Measurements from ENCODE around the gene SLC45A2.
"Not testable (repeated sequence)": the region's sequence is repeated elsewhere in the genome, so short reads cannot be mapped to it uniquely, and the experiment has no call there.

Gene SLC45A2

DNA sequence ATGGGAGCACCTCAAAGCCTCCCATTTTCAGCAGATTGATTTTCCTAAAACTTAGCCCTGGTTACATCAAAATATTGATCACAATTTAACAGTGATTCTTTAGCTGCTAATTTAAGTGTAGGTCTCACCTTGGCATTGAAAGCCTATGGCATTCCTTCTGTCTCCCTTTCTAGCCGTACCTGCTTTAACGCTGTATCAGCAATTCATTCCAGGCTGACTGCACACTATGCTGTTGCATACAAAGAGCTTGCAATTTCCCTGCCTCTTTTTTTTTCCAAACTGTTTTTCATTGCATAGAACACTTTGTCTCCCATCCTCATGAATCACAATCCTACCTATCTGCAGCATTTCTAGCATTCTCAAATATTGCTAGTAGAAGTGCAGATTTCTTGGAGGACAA is 32.3 kb upstream of the SLC45A2 start:
- H3K27me3 ChIP-seq (ENCODE audit: control insufficient read depth, insufficient read depth, low read length): no peaks in the 10 kb centered on the region
- H3K9me3 ChIP-seq (ENCODE audit: control insufficient read depth, low read depth, low read length): no peaks in the 10 kb centered on the region
- H3K4me3 ChIP-seq (ENCODE audit: low read length): no peak overlapping the region
- no peaks in the 10 kb centered on the region for H3K36me3 ChIP-seq (ENCODE audit: control insufficient read depth, low read depth, low read length)
- no peaks in the 10 kb centered on the region for H3K4me1 ChIP-seq (ENCODE audit: control insufficient read depth, low read depth, low read length)
- no peak overlapping the region for H3K9ac ChIP-seq (ENCODE audit: low read length)
- no peak overlapping the region for H3K27ac ChIP-seq (ENCODE audit: low read length)

GRCh38 chr5:34016222-34016621 is 31.7 kb upstream of the SLC45A2 start:
- no peak overlapping the region for H3K9ac ChIP-seq (ENCODE audit: low read length)
- no peak overlapping the region for H3K27ac ChIP-seq (ENCODE audit: low read length)
- no peak overlapping the region for H3K4me3 ChIP-seq (ENCODE audit: low read length)
- no peaks in the 10 kb centered on the region for H3K4me1 ChIP-seq (ENCODE audit: control insufficient read depth, low read depth, low read length)
- no peaks in the 10 kb centered on the region for H3K27me3 ChIP-seq (ENCODE audit: control insufficient read depth, insufficient read depth, low read length)
- H3K9me3 ChIP-seq (ENCODE audit: control insufficient read depth, low read depth, low read length): no peaks in the 10 kb centered on the region
- H3K36me3 ChIP-seq (ENCODE audit: control insufficient read depth, low read depth, low read length): no peaks in the 10 kb centered on the region

GRCh38 chr5:34015120-34015822 is 30.8 kb upstream of the SLC45A2 start:
- Histone ChIP-seq H3K27ac (ENCODE audit: low read length) (no peak overlapping the region), H3K9me3 (ENCODE audit: control insufficient read depth, low read depth, low read length) (no peaks in the 10 kb centered on the region), H3K9ac (ENCODE audit: low read length) (no peak overlapping the region), H3K36me3 (ENCODE audit: control insufficient read depth, low read depth, low read length) (no peaks in the 10 kb centered on the region), H3K4me1 (ENCODE audit: control insufficient read depth, low read depth, low read length) (no peaks in the 10 kb centered on the region), H3K4me3 (ENCODE audit: low read length) (no peak overlapping the region), H3K27me3 (ENCODE audit: control insufficient read depth, insufficient read depth, low read length) (no peaks in the 10 kb centered on the region)

- no peak overlapping the region for H3K9ac ChIP-seq (ENCODE audit: low read length)
- H3K9me3 ChIP-seq (ENCODE audit: control insufficient read depth, low read depth, low read length): no peaks in the 10 kb centered on the region
- H3K27ac ChIP-seq (ENCODE audit: low read length): no peak overlapping the region
- no peaks in the 10 kb centered on the region for H3K4me1 ChIP-seq (ENCODE audit: control insufficient read depth, low read depth, low read length)
- no peak overlapping the region for H3K4me3 ChIP-seq (ENCODE audit: low read length)
- H3K27me3 ChIP-seq (ENCODE audit: control insufficient read depth, insufficient read depth, low read length): no peaks in the 10 kb centered on the region
- no peaks in the 10 kb centered on the region for H3K36me3 ChIP-seq (ENCODE audit: control insufficient read depth, low read depth, low read length)
Measured at GRCh38 chr5:34014626-34015025, 30.1 kb upstream of the SLC45A2 start.

DNA sequence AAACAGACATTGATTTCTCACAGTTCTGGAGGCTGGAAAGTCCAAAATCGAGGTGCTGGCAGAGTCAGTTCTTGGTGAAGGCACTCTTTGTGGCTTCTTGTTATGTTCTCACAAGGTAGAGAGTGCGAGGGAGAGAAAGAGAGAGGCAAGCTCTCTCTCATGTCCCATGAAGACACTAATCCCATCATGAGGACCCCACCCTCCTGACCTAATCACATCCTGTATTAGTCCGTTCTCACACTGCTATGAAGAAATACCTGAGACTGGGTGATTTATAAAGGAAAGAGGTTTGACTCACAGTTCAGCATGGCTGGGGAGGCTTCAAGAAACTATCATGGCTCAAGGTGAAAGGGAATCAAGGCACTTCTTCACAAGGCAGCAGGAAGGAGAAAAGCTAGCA is 29.1 kb upstream of the SLC45A2 start:
- Histone ChIP-seq H3K27ac (ENCODE audit: low read length) (no peak overlapping the region), H3K9ac (ENCODE audit: low read length) (no peak overlapping the region), H3K36me3 (ENCODE audit: control insufficient read depth, low read depth, low read length) (no peaks in the 10 kb centered on the region), H3K9me3 (ENCODE audit: control insufficient read depth, low read depth, low read length) (no peaks in the 10 kb centered on the region), H3K27me3 (ENCODE audit: control insufficient read depth, insufficient read depth, low read length) (no peaks in the 10 kb centered on the region), H3K4me3 (ENCODE audit: low read length) (no peak overlapping the region), H3K4me1 (ENCODE audit: control insufficient read depth, low read depth, low read length) (peaks cover 6% of the 10 kb centered on the region)

GRCh38 chr5:34012791-34013190 is 28.3 kb upstream of the SLC45A2 start:
- no peak overlapping the region for H3K4me3 ChIP-seq (ENCODE audit: low read length)
- no peaks in the 10 kb centered on the region for H3K36me3 ChIP-seq (ENCODE audit: control insufficient read depth, low read depth, low read length)
- no peak overlapping the region for H3K9ac ChIP-seq (ENCODE audit: low read length)
- H3K27me3 ChIP-seq (ENCODE audit: control insufficient read depth, insufficient read depth, low read length): no peaks in the 10 kb centered on the region
- H3K27ac ChIP-seq (ENCODE audit: low read length): no peak overlapping the region
- no peaks in the 10 kb centered on the region for H3K9me3 ChIP-seq (ENCODE audit: control insufficient read depth, low read depth, low read length)
- peaks cover 7% of the 10 kb centered on the region for H3K4me1 ChIP-seq (ENCODE audit: control insufficient read depth, low read depth, low read length)

- Histone ChIP-seq H3K4me3 (ENCODE audit: low read length) (no peak overlapping the region), H3K4me1 (ENCODE audit: control insufficient read depth, low read depth, low read length) (peaks cover 12% of the 10 kb centered on the region)
Measured at GRCh38 chr5:34011536-34011935, 27.0 kb upstream of the SLC45A2 start.

GRCh38 chr5:34010146-34010545 is 25.7 kb upstream of the SLC45A2 start:
- H3K27ac ChIP-seq (ENCODE audit: low read length); H3K9me3 ChIP-seq (ENCODE audit: control insufficient read depth, low read depth, low read length); H3K27me3 ChIP-seq (ENCODE audit: control insufficient read depth, insufficient read depth, low read length); H3K4me3 ChIP-seq (ENCODE audit: low read length); H3K9ac ChIP-seq (ENCODE audit: low read length); H3K36me3 ChIP-seq (ENCODE audit: control insufficient read depth, low read depth, low read length): not testable (repeated sequence)
- H3K4me1 ChIP-seq (ENCODE audit: control insufficient read depth, low read depth, low read length): peaks cover 12% of the 10 kb centered on the region

More at GRCh38 chr5:34011536-34011935, 27.0 kb upstream of the SLC45A2 start:
- Histone ChIP-seq H3K9me3 (ENCODE audit: control insufficient read depth, low read depth, low read length) (no peaks in the 10 kb centered on the region), H3K27me3 (ENCODE audit: control insufficient read depth, insufficient read depth, low read length) (no peaks in the 10 kb centered on the region), H3K36me3 (ENCODE audit: control insufficient read depth, low read depth, low read length) (no peaks in the 10 kb centered on the region), H3K27ac (ENCODE audit: low read length) (no peak overlapping the region), H3K9ac (ENCODE audit: low read length) (no peak overlapping the region)

GRCh38 chr5:34009610-34010009 is 25.1 kb upstream of the SLC45A2 start:
- H3K9me3 ChIP-seq (ENCODE audit: control insufficient read depth, low read depth, low read length): no peaks in the 10 kb centered on the region
- no peak overlapping the region for H3K4me3 ChIP-seq (ENCODE audit: low read length)
- H3K9ac ChIP-seq (ENCODE audit: low read length): no peak overlapping the region
- H3K36me3 ChIP-seq (ENCODE audit: control insufficient read depth, low read depth, low read length): no peaks in the 10 kb centered on the region
- peaks cover 12% of the 10 kb centered on the region for H3K4me1 ChIP-seq (ENCODE audit: control insufficient read depth, low read depth, low read length)
- no peaks in the 10 kb centered on the region for H3K27me3 ChIP-seq (ENCODE audit: control insufficient read depth, insufficient read depth, low read length)
- no peak overlapping the region for H3K27ac ChIP-seq (ENCODE audit: low read length)

- Histone ChIP-seq H3K4me3 (ENCODE audit: low read length) (peak overlapping the region; percentile 77), H3K9ac (ENCODE audit: low read length) (peak overlapping the region; percentile 80), H3K36me3 (ENCODE audit: control insufficient read depth, low read depth, low read length) (peaks cover 1% of the 10 kb centered on the region), H3K27me3 (ENCODE audit: control insufficient read depth, insufficient read depth, low read length) (no peaks in the 10 kb centered on the region), H3K27ac (ENCODE audit: low read length) (peak overlapping the region; percentile 84), H3K9me3 (ENCODE audit: control insufficient read depth, low read depth, low read length) (no peaks in the 10 kb centered on the region), H3K4me1 (ENCODE audit: control insufficient read depth, low read depth, low read length) (peaks cover 12% of the 10 kb centered on the region)
Measured at GRCh38 chr5:34008802-34009201, 24.3 kb upstream of the SLC45A2 start.

DNA sequence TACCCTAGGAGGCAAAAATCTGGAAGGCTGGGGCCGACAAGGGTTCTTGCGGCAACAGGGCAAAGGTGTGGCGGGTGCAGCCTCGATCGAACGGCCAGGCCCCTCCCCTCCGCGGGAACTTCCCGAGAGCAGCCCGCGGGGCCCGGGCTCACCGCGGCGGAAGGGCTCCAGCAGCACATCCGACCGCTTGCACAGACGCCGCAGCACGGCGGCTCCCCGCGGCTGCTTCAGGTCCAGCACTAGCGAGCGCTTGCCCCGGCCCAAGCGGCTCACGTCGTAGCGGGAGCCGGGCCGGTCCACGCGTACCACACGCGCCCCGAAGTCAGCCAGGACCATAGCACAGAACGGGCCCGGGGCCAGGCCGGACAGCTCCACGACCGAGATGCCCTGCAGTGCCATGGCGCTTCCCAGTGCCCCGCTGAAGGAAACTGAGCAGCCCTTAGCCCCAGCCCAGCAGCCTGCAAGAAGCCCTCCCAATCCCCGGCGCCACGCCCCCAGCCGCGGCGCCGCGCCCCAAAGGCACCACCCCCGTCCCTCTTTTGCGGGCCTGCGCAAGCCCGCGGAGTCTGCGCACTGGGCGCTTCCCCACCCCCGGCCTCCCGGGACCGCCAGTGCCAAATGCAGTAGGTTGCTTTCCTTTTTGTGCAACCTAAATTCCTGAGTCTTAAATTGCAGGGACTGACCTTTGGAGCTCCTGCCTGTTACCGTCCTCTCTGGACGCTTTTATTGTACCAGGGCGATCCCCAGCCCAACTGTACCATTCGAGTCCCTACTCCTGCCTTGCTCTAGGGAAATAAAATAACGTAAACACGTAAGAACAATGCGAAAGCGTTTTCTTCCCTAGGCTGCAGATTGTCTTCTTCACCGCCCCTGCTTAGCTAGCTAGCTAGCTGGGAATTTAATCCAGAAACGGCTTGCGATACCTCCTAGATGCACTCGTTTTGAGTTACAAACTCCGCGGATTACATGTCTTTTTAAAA is 23.4 kb upstream of the SLC45A2 start, which contains the start of gene AMACR:
TSS of gene AMACR (minus strand) at position 430 of the 980 bp plus-strand sequence. CDS start at position 399, 31 bp downstream.
- peak within 1 kb of the TSS; percentile 87 for H3K27ac ChIP-seq (ENCODE audit: low read length)
- H3K4me3 ChIP-seq (ENCODE audit: low read length): peak within 1 kb of the TSS; percentile 77
- H3K36me3 ChIP-seq (ENCODE audit: control insufficient read depth, low read depth, low read length): peaks cover 5% of the 10 kb centered on the region
- peaks cover 12% of the 10 kb centered on the region for H3K4me1 ChIP-seq (ENCODE audit: control insufficient read depth, low read depth, low read length)
- no peaks in the 10 kb centered on the region for H3K9me3 ChIP-seq (ENCODE audit: control insufficient read depth, low read depth, low read length)
- H3K27me3 ChIP-seq (ENCODE audit: control insufficient read depth, insufficient read depth, low read length): no peaks in the 10 kb centered on the region
- H3K9ac ChIP-seq (ENCODE audit: low read length): peak within 1 kb of the TSS; percentile 80

All from iPS-18a (cell line).